AML-193 (cell line): ENCODE data around the gene MAP6.

Source experiments
- DNase-seq, 2 experiments: peaks; one replicate each; lab custom pipeline; 2025; lab: John Stamatoyannopoulos, UW

Gene MAP6

DNA sequence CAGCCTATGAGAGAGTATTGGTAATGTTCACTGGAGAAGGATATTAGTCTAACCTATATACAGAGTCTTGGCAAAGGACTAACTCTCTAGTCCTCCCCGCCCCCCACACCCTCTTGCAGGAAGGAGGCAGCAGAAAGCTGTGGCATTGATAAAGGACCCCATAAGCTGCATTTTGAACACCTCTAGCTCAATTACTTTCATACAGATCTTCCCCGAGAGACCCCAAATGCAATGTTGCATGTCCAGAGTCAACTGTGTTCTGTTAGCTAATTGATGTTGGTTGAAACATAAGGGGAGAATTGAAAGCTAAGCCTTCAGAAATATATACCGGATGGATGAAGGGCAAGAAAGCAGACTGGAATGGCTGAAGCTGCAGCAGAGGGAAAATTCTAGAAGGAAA is 2.8 kb downstream of the MAP6 start:
- no peak for DNase-seq

- no peak for DNase-seq
Observed at GRCh38 chr11:75665126-75665525, 3.7 kb downstream of the MAP6 start.

DNA sequence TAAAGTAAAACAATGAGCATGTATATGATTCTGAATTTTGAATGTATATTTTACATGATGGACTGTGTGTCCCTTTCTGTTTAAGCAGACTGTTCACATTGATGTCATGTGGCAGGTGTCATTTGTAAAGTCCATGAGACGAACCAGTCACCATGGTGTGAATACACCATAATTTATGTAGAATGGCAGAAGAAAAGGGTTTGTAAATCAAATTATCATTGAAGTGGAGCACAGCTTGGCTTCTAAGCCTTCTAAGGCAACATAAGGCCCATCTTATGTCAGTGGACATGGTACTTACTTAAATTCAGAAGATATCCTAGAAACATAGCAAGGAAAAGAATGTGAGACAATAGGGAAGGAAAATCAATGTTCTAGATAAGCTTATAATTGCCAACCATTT is 4.4 kb downstream of the MAP6 start:
- no peak for DNase-seq

- no peak for DNase-seq
Observed at GRCh38 chr11:75663808-75664207, 5.0 kb downstream of the MAP6 start.

- DNase-seq, result no peak
Observed at GRCh38 chr11:75659836-75660235, 9.0 kb downstream of the MAP6 start.

DNA sequence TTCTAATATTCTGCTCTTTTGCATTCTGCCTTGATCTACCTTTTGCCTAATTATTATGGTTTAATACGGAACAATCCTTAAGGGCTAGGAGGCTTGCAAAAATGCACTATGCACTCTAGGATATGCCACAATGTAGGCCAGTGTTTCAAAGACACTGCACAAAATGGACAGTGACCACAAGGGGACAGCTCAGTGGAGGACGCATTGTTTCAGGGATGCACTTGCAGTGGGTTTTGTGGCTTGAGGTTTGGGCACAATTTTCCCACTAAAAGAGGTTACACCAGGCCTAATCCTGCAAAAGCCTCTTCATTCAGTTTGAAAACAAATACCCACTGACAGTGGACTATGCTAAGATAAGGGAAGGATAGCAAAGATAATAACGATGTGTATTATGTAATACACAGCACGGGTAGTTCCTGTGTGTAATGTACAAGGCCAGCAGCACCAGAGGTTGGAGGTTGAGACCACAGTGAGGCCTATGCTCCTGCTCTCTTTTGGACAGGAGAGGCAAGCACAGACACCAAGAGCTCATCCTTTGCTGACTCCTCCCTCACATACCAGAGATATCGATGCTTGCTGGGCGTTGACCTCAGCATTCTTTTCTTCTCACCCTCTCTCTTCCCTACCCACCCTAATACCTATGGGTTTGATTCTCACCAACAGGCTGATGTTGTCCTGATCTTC is 12.7 kb downstream of the MAP6 start:
- DNase-seq, result no peak

DNA sequence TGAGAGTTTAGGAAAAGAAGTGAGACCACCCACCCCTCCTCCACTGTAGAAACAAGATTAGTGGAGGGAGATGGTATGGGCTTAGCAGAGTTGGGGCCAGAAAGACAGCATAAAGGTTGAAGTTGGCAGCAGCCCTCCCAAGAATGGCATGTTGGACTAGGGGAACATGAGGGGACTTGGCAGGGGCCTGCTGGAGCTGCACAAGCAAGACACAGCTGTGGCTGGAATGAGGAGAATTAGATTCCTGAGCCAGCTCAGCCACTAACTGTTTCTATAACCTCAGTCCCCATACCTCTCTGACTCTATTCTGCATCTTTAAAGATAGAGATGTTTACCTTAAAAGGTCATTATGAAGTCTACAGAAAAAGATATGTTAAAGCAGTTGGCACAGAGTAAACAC is 13.2 kb downstream of the MAP6 start:
- DNase-seq, result no peak

DNA sequence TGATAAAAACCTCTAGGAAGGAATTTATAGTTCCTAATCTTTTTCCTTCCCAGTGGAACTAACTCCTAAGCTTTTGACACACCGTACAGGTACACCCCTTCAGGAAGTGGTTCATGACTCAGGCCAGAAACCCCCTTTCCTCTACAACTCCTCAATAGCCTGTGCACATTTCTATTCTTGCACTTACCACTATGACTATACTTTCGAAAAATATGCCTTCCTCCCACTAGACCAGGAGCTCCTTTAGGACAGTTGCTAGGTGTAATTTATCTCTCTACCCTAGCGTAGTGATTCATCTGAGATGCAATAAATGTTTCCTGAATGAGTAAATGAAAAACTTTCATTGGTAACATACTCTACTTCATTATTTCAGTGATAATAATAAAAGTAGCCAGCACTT is 14.5 kb downstream of the MAP6 start:
- DNase-seq, result no peak

GRCh38 chr11:75653532-75653931 is 15.3 kb downstream of the MAP6 start:
- no peak for DNase-seq

- no peak for DNase-seq
Observed at GRCh38 chr11:75652936-75653335, 15.9 kb downstream of the MAP6 start.

GRCh38 chr11:75651218-75651617 is 17.6 kb downstream of the MAP6 start:
- no peak for DNase-seq

- no peak for DNase-seq
Observed at GRCh38 chr11:75650167-75650723, 18.6 kb downstream of the MAP6 start.

- DNase-seq, result no peak
Observed at GRCh38 chr11:75644946-75645345, 23.9 kb downstream of the MAP6 start.

DNA sequence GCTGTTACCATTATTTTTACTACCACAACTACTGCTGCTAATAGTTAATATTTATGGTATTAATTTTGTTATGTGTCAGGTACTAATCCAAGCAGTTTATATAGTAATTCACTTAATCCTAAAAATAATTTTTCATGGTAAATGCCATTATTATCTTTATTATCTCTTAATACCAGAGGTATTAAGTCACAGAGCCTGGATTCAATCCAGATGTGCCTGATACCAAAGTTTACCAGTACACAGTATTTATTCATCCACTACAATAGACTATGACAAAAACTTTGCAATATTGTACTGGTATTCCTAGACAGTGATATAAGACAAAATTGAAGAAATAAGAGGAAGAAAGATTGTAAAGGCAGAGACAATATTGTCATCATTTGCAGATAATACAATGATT is 24.5 kb downstream of the MAP6 start:
- no peak for DNase-seq

DNA sequence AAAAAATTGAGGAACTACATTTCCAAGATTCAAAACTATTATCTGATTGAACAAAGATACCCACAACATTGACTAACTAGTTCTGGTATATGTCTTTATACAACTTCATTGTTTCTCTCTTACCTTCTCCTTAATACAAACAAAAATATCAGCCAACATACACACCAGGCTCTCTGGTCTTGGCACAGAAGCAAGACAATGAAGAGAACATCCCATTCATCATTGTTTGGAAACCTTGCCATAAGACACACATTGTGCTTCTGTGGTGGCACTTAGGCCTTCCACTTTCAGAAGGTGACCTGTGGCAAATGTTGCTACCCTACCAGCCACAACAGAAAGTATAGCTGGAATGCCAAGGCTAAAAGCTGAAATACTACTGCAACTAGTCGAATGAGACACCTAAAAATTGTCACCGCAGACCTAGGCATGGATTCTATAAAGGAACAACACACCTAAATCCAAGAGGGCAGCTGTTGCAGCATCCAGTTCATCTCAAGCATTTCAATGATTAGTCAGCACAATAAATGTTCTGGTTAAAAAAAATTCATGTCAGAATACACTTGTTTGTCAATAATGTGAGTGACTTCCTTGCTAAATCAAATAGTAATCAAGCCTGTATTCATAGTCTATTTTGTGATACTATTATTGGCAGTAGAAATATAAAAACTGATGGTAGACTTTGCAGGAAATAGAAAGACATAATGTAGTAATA is 26.3 kb downstream of the MAP6 start:
- no peak for DNase-seq

DNA sequence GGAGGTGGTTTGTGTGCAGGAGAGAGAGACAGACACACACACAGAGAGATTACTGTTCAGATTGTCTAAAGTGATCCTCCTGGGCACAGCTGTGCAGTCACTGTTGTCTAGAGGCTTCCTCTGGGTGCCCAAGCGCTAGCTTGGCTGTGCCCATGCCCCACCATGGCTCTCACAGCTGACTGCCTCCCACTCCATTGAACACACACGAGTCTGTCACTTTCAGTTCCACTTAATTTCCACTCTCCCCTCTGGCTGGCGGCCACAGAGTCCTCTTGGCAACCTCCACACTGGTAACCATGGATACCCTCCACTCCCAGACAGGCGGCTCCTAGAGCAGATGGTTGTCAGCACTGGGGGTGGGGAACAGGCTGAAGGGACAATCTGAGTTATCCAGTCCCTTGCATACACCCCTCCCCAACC is 29.1 kb downstream of the MAP6 start:
- DNase-seq, result no peak

DNA sequence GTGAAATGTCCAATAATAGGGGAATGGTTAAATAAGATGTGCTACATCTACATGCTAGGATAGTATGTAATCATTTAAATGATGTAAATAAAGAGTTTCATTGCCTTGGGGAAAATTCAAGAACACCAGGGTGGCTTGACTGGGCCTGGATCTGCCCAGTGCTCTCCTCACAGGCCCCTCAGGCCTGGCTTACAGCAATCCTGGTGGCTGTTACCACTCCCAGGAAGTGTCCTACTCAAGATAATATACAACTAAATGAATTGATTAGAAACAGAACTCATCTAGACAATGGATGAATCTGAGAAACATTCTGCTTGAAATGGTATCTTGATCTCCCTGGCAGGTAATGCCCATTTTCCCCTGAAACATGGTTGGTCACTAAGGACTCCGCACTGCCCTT is 30.8 kb downstream of the MAP6 start:
- no peak for DNase-seq

DNA sequence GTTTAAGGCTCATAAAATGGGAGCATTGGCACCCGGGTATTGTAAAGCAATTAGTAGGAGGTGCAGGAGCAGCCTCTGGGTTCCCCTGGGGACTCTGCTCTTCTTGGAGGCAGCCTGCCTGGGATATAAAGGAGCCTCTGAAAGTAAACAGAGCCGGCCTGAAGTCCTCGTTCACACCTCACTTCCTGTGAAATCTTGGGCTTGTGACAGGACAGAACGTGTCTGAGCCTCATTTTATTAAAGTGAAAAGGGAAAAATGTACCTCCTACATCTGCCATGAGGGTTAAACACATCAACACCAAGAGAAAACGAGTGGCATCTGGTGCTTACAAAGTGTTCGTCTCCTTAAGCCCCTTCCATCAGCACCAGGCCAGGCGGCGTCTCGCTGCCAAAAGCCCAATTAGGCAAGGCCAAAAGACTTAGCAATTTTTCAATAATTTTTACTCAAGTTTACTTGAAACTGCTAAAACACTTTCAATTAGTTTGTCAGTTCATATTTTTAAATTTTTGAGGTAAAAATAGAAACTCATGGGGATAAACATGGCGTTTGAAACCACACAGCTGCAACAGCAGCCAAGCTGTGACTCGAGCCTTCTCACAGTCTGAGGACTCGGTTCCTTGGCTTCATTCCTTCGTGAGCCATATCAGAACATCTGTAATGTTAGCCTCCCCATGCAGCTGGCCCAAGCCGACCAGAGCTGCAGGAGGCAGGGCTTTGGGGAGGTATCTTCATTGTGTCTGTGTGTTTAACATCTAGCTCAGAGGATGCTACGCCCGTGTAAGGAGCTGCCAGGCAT is 33.6 kb downstream of the MAP6 start:
- DNase-seq, result no peak

DNA sequence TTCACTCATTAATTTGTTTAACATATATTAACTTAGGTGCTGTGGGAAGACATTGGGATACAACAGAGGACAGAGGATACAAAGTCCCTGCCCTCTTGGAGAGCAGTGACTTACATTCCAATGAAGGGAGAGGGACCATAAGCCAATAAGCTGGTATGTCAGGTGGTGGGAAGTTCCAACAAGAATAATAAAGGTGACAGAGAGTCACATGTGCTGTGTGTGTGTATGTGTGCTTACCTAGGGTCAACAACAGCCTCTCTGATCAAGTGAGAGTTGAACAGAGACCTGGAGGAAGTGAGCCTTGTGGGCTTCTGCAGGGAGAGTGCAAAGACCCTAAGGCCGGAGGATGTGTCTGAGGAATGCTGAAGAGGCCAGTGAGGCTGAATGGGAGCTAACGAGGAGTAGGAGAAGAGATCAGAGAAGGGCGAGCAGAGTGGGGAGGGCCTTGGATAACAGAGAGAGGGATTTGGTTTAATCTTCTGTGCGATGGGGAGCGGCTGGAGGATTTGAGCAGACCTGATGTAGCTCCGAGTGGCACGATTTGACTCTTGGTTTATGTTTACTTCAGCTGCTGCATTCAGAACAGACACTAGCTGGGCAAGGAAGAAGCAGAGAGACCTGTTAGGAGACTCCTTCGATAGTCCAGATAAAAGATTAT is 35.3 kb downstream of the MAP6 start:
- no peak for DNase-seq

GRCh38 chr11:75632962-75633361 is 35.9 kb downstream of the MAP6 start:
- no peak for DNase-seq

DNA sequence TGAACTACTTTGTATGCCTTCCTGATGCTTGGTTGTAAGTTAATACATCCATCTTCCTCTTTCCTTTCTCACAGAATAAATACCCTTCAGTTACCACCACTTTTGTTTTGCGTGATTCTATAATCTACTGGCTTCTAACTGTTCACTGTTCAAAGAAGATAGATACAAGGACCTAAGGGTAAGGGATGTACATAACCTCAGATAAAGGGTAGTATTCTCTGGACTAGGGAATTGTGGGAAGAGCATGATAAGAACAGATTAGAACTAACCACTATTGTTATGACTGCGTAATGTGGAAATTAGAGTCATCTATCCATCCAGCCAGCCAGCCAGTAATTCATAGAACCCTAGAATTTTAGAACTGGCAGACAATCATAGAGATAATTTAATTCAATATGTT is 36.4 kb downstream of the MAP6 start:
- no peak for DNase-seq

DNA sequence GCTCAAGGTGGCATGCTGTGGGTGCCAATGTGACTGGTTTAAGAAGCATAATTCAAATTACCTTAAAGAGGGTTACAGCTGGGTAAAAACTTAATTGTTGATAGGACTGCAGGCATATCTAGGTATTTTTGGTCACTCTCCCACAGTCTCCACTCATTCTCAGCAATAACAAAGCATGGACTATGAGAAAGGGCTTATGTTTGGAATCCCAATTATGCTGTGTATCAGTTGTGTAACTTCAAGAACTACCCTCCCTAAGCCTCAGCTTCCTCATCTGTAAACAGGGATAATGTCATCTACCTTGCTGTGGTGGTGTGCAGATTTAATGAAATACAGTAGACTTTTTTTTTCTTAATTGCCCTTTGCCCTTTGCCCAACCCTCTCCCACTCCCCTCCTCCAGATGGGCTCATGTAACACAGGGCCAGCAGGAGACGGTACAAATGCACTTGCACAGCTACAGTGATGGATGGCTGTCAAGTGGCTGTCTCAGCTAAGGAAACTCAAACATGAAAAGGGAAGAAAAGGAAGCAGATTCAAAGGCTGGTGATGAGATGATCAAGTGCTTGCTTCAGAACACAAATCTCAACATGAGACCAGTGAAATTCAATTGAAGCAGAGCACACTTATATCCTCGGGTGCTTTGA is 37.6 kb downstream of the MAP6 start:
- DNase-seq, result no peak
